Right lobe of liver (tissue), 6 donors: ENCODE data around the gene CSDE1. TPM values are rescaled to one million over a fixed set of nuclear protein-coding genes. Genes with fewer than 3 reads are reported as not detected.
A peak's percentile ranks its signal among the peaks of the same experiment; 100 is the strongest.

Source experiments
- ATAC-seq, 4 donors: fragments of 200-7000 bp; cut with Tn5 transposase; one replicate each; pipeline ENCODE4 v1.9.1; 2020; ENCODE audit warnings: mild to moderate bottlenecking in 4 of 4, moderate library complexity in 4 of 4
- DNase-seq, 3 donors: peaks; one replicate each; pipeline ENCODE4 v3.0.0-alpha.2; 2020
- H3K27ac ChIP-seq, 3 donors: fragments of 200-600 bp; one replicate each; pipeline ENCODE4 v1.8.0; 2022
- H3K27me3 ChIP-seq, 2 donors: fragments of 200-600 bp; one replicate each; pipeline ENCODE4 v1.8.0; 2022
- H3K36me3 ChIP-seq, 4 donors: fragments of 200-600 bp; sonication (generic) in 1 of 4; one replicate each; pipeline versions ENCODE4 v1.5.1 to v1.8.0; 2017 to 2022; ENCODE audit warnings: control low read depth in 1 of 4
- H3K4me1 ChIP-seq, 4 donors: fragments of 200-600 bp; sonication (generic) in 1 of 4; one replicate each; pipeline versions ENCODE4 v1.5.1 to v1.8.0; 2017 to 2022; ENCODE audit warnings: control low read depth in 1 of 4
- H3K4me3 ChIP-seq, 3 donors: fragments of 200-600 bp; one replicate each; pipeline ENCODE4 v1.8.0; 2022
- H3K9me3 ChIP-seq, 4 donors: fragments of 200-600 bp; sonication (generic) in 1 of 4; one replicate each; pipeline versions ENCODE4 v1.5.1 to v1.8.0; 2017 to 2022; ENCODE audit warnings: control low read depth in 1 of 4
- POLR2A ChIP-seq: fragments of 450-650 bp; IDR thresholded peaks from one replicate; pipeline ENCODE4 v1.6.1; 2017; ENCODE audit warnings: antibody characterized with exemption, mild to moderate bottlenecking
- WGBS: methylation state at CpG from one replicate; pipeline ENCODE4 v1.1.6; 2018; ENCODE audit warnings: low coverage, low lambda C conversion rate; ENCODE audit not compliant: insufficient coverage; ENCODE audit errors: missing lambda C conversion rate; 5-methylcytosine and 5-hydroxymethylcytosine counted together
- intact Hi-C, 2 donors: fragments of 100-400 bp; cut with DNase I; formaldehyde crosslinking; loops; one replicate each; pipeline versions ENCODE4 v1.11.2 to v1.14.1; 2022
- total RNA-seq, 6 experiments: library from RNA; depleted of rRNA in 2 of 6; stranded (reverse); fragments of >200 nt in 2 of 6; fragmentation: NEBNext Ultra II Directional in 3 of 6; extraction: Animal tissue kit (Norgen Biotek cat#: 25700) in 3 of 6; gene quantifications; one replicate each; pipeline versions ENCODE4 v1.1.0 to v1.2.4, GENCODE V29; 2016 to 2023
- TF ChIP-seq, protein P1 (sequence below), 4 donors: fragments of 200-600 bp in 3 of 4; fragments of 450-650 bp in 1 of 4; IDR thresholded peaks; one replicate each; pipeline versions ENCODE4 v1.5.1 to v1.8.0; 2016 to 2022; ENCODE audit warnings: antibody characterized with exemption in 4 of 4, mild to moderate bottlenecking in 2 of 4
- donor health status: DM: no; HTN: yes; CAD: no.
- donor health status: DM: no; HTN: no; CAD: no.
- donor health status: DM: no; HTN: no; CAD: no.
- donor health status: DM: no; HTN: yes; CAD: no.
- donor health status: DM: no; HTN: yes; CAD: no.

The CSDE1 gene
- total RNA-seq, 6 experiments from 2014 or later = 195 to 585 (median 269) TPM

DNA sequence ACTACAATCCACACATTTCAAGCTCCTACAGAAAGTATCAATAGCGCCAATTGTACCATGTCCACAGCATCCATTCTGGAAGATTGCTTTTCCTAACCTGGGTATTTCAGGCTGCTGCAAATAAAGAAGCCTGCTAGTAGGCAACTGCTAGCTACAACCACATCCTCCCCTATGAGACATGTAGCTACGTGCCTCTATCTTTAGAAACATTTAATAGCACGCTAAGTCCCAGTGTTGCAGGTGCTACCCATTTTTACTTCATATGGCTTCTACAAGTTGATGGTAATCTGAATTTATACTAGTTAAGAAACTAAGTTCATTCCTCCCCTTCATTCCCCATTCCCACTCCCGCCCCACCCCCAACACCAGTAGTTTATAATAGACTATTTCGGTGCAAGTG is 55.0 kb downstream of the CSDE1 start:
- peaks cover 0 to 24% (median 4%) of the 10 kb centered on the region in 4 donors for H3K36me3 ChIP-seq
- no peak overlapping the region for H3K4me3 ChIP-seq
- H3K27me3 ChIP-seq = no peaks in the 10 kb centered on the region
- no peak overlapping the region for H3K27ac ChIP-seq
- peaks cover 0 to 6% (median 0%) of the 10 kb centered on the region in 4 donors for H3K4me1 ChIP-seq
- intact Hi-C loops = no loop called here
- DNase-seq (no peak), ATAC-seq (no peak)
- 90% methylated on average over 5 of the region's 5 CpGs for WGBS
- H3K9me3 ChIP-seq = no peaks in the 10 kb centered on the region
- TF ChIP-seq POLR2A = no peak
- TF ChIP-seq, protein P1, sequence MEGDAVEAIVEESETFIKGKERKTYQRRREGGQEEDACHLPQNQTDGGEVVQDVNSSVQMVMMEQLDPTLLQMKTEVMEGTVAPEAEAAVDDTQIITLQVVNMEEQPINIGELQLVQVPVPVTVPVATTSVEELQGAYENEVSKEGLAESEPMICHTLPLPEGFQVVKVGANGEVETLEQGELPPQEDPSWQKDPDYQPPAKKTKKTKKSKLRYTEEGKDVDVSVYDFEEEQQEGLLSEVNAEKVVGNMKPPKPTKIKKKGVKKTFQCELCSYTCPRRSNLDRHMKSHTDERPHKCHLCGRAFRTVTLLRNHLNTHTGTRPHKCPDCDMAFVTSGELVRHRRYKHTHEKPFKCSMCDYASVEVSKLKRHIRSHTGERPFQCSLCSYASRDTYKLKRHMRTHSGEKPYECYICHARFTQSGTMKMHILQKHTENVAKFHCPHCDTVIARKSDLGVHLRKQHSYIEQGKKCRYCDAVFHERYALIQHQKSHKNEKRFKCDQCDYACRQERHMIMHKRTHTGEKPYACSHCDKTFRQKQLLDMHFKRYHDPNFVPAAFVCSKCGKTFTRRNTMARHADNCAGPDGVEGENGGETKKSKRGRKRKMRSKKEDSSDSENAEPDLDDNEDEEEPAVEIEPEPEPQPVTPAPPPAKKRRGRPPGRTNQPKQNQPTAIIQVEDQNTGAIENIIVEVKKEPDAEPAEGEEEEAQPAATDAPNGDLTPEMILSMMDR (IDR thresholded peaks at IDR 0.05) = no peak

DNA sequence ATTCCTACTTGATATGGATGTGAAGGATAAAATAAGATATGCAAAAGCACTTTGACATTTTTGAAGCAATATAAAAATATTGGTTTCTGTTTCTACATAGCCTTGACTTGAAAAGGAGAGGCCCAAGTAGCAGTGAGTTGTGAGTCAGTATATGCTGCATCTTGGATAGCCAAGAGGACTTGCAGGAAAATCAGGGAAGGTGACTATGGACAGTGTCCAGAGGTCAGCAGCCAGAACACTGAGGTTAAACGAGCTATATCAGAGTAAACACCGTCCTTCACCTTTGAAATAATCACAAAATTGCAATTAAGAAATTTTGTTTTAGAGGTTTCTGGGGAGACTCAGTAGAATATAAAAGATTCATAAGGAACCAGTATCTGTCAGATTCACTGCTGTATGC is 55.9 kb downstream of the CSDE1 start:
- intact Hi-C loops = no loop called here
- H3K4me3 ChIP-seq = no peak overlapping the region
- H3K4me1 ChIP-seq = peaks cover 0 to 13% (median 2%) of the 10 kb centered on the region in 4 donors
- no peak overlapping the region for H3K27ac ChIP-seq
- 13% methylated on average over 2 of the region's 2 CpGs for WGBS
- no peak for DNase-seq
- TF ChIP-seq, protein P1 (IDR thresholded peaks at IDR 0.05) = no peak
- no peak for TF ChIP-seq POLR2A
- no peaks in the 10 kb centered on the region for H3K27me3 ChIP-seq
- peak; percentile 24 to 44 (median 34) for ATAC-seq
- H3K9me3 ChIP-seq = no peaks in the 10 kb centered on the region
- peaks cover 0 to 16% (median 0%) of the 10 kb centered on the region in 4 donors for H3K36me3 ChIP-seq

DNA sequence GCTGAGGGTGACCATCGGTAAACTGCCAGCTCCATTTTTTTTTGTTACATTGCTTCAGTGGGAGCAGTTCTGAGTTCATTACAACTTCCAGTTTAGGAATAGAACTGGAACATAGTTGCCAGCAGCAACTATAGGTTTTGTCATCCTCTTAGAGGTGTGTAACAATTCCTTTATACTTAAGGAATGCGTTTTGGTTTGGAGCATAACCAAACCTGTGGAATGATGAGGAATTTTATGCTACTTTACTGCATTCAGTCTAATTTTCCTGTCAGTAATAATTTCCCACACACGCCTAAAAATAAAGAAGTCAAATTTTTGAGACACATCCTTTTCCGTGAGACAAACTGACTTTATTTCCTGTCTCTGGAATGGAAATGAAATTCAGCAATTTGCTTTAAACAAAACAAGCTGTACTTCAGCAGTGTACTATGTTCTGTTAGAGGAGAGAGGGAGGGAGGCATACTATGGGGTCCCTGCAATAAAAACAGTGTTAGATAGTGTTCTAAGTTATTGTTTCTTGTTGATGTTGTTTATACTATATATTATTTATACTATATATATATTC is 57.7 kb downstream of the CSDE1 start:
- no peak overlapping the region for H3K27ac ChIP-seq
- ATAC-seq (peak in 3 of 4 donors; percentile 28 to 33 (median 29)), DNase-seq (no peak)
- intact Hi-C loops = no loop called here
- no peaks in the 10 kb centered on the region for H3K36me3 ChIP-seq
- H3K27me3 ChIP-seq = no peaks in the 10 kb centered on the region
- no peaks in the 10 kb centered on the region for H3K9me3 ChIP-seq
- H3K4me3 ChIP-seq = no peak overlapping the region
- 58% methylated on average over 4 of the region's 4 CpGs for WGBS
- TF ChIP-seq, protein P1 (IDR thresholded peaks at IDR 0.05) = no peak
- TF ChIP-seq POLR2A = no peak
- peaks cover 0 to 19% (median 2%) of the 10 kb centered on the region in 4 donors for H3K4me1 ChIP-seq

DNA sequence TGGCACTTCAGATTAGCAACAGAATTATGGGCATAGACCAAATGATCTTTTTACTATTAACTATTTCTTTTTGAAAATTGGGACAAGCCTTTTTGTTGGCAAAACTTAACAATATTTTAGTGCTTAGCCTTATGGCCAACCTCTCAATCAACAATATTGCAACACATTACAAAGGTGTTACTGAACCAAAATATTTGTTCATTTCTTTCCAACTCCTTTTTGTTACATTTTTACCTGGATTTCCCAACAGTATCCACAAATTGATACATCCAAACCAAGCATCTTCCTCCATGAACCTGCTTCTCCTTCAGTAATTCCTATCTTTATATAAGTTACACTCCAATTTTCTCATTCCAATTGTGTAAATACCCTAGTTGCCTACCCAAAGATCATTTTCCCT is 61.0 kb downstream of the CSDE1 start:
- no peak for DNase-seq
- ATAC-seq = peak in 3 of 4 donors; percentile 39 to 60 (median 57)
- no peak overlapping the region for H3K27ac ChIP-seq
- H3K27me3 ChIP-seq = no peaks in the 10 kb centered on the region
- H3K36me3 ChIP-seq = no peaks in the 10 kb centered on the region
- no peak overlapping the region for H3K4me3 ChIP-seq
- H3K9me3 ChIP-seq = no peaks in the 10 kb centered on the region
- TF ChIP-seq, protein P1 (IDR thresholded peaks at IDR 0.05) = no peak
- TF ChIP-seq POLR2A = no peak
- intact Hi-C loops = no loop called here
- H3K4me1 ChIP-seq = peaks cover 0 to 13% (median 2%) of the 10 kb centered on the region in 4 donors
